Tibial nerve (tissue), 4 donors: ENCODE data around the gene C9orf72. TPM values are rescaled to one million over a fixed set of nuclear protein-coding genes. Genes with fewer than 3 reads are reported as not detected.

Experiments
- DNase-seq, 2 donors: peaks; one replicate each; pipeline ENCODE4 v3.0.0-alpha.2; 2019; ENCODE audit warnings: low spot score in 2 of 2
- H3K27ac ChIP-seq, 4 donors: fragments of 200-600 bp; sonication (generic) in 3 of 4; one replicate each; pipeline ENCODE4 v1.5.1; 2017 to 2019; ENCODE audit warnings: mild to moderate bottlenecking in 1 of 4
- H3K27me3 ChIP-seq, 2 donors: fragments of 200-600 bp; sonication (generic) in 1 of 2; one replicate each; pipeline versions ENCODE4 v1.5.1 to v1.6.0; 2017 to 2019
- H3K36me3 ChIP-seq, 3 donors: fragments of 200-600 bp; sonication (generic); one replicate each; pipeline ENCODE4 v1.5.1; 2018 to 2019
- H3K4me1 ChIP-seq, 4 donors: fragments of 200-600 bp; sonication (generic) in 3 of 4; one replicate each; pipeline ENCODE4 v1.5.1; 2017 to 2019
- H3K4me3 ChIP-seq, 4 donors: fragments of 200-600 bp; sonication (generic) in 3 of 4; one replicate each; pipeline ENCODE4 v1.5.1; 2017 to 2019; ENCODE audit warnings: mild to moderate bottlenecking in 1 of 4, moderate library complexity in 1 of 4
- H3K9me3 ChIP-seq, 4 donors: fragments of 200-600 bp; sonication (generic) in 3 of 4; one replicate each; pipeline ENCODE4 v1.5.1; 2017 to 2019
- EP300 ChIP-seq, 2 donors: sonication (generic); formaldehyde crosslinking; IDR thresholded peaks; one replicate each; pipeline ENCODE4 v1.6.1; 2017; ENCODE audit warnings: antibody characterized with exemption in 2 of 2, mild to moderate bottlenecking in 1 of 2
- POLR2A ChIP-seq, 2 donors: fragments of 450-650 bp; IDR thresholded peaks; one replicate each; pipeline ENCODE4 v1.6.1; 2017; ENCODE audit warnings: antibody characterized with exemption in 2 of 2, mild to moderate bottlenecking in 2 of 2, moderate library complexity in 2 of 2
- WGBS, 2 donors: methylation state at CpG; one replicate each; pipeline ENCODE4 v1.1.5; 2018; 5-methylcytosine and 5-hydroxymethylcytosine counted together
- total RNA-seq, 4 donors: library from RNA; depleted of rRNA; stranded (reverse); fragments of >200 nt; gene quantifications; one replicate each; pipeline ENCODE4 v1.1.0, GENCODE V29; 2016
- TF ChIP-seq, protein P1 (sequence below), 5 experiments: fragments of 200-600 bp in 3 of 5; fragments of 450-650 bp in 2 of 5; sonication (generic) in 3 of 5; IDR thresholded peaks; one replicate each; pipeline ENCODE4 v1.5.1; 2016 to 2019; ENCODE audit warnings: antibody characterized with exemption in 5 of 5, mild to moderate bottlenecking in 3 of 5, moderate library complexity in 2 of 5

C9orf72 gene
- total RNA-seq, 4 donors from 2014 or later, result 19.0 to 23.8 (median 20.7) TPM

DNA sequence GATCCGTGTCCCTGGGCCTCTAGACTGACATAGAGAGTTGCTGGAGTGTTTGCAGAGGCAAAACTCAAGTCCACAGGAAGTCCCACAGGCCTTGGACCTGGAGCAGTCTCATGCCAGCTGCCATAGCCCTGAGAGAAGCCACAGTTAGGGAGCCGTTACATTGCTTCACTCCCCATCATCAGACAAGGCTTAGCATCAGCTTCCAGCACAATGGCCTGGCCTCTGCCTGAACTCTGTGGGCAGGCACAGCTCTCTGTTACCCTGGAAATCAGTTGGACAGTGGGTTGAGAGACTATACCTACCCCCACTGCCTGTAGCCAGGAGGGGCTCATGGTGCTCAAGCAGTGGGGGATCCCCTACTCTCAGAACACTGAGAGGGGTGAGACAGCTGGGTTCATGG, 16.2 kb upstream of the C9orf72 start:
- Histone ChIP-seq H3K9me3 (no peaks in the 10 kb centered on the region), H3K4me3 (no peak overlapping the region), H3K27me3 (no peaks in the 10 kb centered on the region), H3K4me1 (no peaks in the 10 kb centered on the region), H3K27ac (no peak overlapping the region), H3K36me3 (no peaks in the 10 kb centered on the region)
- TF ChIP-seq POLR2A (IDR thresholded peaks at IDR 0.05), result no peak
- TF ChIP-seq EP300 (IDR thresholded peaks at IDR 0.05), result no peak
- WGBS, 2 donors, result 67 to 72% methylated on average over 2 of the region's 2 CpGs
- no peak for DNase-seq

DNA sequence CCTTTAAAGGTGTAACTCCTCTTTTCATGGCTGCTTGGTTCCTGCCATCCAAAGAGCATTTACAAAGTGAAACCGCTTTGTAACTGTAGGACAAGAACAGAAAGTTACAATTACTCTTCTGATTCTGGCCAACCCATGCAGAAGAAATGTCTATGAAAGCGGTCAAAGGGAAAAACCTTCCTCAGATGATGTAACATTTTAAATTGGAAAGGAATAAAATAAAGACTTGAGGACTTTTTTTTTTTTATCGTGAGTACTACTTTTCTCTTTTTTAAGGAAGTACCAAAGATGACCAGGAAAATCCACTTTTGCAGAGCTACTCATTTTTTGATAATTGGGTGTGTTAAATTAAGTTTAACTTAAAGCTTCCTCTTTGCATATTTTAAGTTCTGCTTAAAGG, 13.0 kb upstream of the C9orf72 start:
- Histone ChIP-seq H3K27me3 (no peaks in the 10 kb centered on the region), H3K36me3 (no peaks in the 10 kb centered on the region), H3K9me3 (no peaks in the 10 kb centered on the region), H3K27ac (no peak overlapping the region), H3K4me3 (no peak overlapping the region), H3K4me1 (no peaks in the 10 kb centered on the region)
- 77 to 86% methylated on average over 3 of the region's 3 CpGs for WGBS, 2 donors
- DNase-seq, result no peak
- TF ChIP-seq POLR2A (IDR thresholded peaks at IDR 0.05) (no peak), EP300 (IDR thresholded peaks at IDR 0.05) (no peak)
- TF ChIP-seq, protein P1, sequence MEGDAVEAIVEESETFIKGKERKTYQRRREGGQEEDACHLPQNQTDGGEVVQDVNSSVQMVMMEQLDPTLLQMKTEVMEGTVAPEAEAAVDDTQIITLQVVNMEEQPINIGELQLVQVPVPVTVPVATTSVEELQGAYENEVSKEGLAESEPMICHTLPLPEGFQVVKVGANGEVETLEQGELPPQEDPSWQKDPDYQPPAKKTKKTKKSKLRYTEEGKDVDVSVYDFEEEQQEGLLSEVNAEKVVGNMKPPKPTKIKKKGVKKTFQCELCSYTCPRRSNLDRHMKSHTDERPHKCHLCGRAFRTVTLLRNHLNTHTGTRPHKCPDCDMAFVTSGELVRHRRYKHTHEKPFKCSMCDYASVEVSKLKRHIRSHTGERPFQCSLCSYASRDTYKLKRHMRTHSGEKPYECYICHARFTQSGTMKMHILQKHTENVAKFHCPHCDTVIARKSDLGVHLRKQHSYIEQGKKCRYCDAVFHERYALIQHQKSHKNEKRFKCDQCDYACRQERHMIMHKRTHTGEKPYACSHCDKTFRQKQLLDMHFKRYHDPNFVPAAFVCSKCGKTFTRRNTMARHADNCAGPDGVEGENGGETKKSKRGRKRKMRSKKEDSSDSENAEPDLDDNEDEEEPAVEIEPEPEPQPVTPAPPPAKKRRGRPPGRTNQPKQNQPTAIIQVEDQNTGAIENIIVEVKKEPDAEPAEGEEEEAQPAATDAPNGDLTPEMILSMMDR (IDR thresholded peaks at IDR 0.05), result no peak

DNA sequence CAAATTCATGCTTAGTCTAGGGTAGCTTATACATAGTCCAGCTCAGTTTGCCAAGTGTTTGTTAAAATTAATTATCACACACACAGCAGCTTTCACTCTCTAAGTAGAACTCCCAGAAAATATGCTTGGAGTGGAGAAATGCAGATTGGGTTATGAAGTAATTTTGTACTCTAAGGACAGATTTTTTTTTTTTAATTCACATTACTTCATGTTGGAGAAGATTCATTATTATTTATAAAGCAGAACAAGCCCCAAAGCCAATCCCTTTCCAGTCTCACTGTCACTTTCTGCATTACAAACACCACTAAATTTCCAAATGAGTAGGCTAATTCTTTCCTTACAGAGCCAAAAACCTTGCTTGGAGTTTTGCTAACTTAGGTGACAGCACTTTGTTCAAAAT, 11.7 kb upstream of the C9orf72 start:
- DNase-seq, result no peak
- TF ChIP-seq, protein P1 (IDR thresholded peaks at IDR 0.05), result no peak
- TF ChIP-seq POLR2A (IDR thresholded peaks at IDR 0.05) (no peak), EP300 (IDR thresholded peaks at IDR 0.05) (no peak)
- Histone ChIP-seq H3K4me1 (no peaks in the 10 kb centered on the region), H3K4me3 (no peak overlapping the region), H3K36me3 (no peaks in the 10 kb centered on the region), H3K27me3 (no peaks in the 10 kb centered on the region), H3K9me3 (no peaks in the 10 kb centered on the region), H3K27ac (no peak overlapping the region)

DNA sequence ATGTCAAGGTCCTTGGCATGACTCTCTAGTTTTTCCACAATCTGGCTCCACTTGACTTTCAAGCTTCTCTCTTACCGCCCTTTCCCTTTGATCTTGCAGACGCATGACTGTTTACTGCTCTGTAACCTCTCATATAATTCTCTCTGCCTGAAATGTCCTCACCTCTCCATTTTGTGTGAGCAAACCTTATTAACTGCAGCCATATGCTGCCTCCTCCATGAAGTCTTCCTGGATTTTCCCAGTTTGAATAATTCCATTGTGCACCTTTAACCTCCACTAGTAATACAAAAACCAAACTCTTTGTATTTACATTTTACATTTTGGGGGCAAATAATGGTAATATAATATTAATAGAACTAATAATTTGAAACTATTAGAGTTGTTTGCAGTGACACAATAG, 9.5 kb upstream of the C9orf72 start:
- TF ChIP-seq, protein P1 (IDR thresholded peaks at IDR 0.05), result no peak
- TF ChIP-seq EP300 (IDR thresholded peaks at IDR 0.05), result no peak
- no peak for TF ChIP-seq POLR2A (IDR thresholded peaks at IDR 0.05)
- H3K27me3 ChIP-seq, result no peaks in the 10 kb centered on the region
- H3K4me1 ChIP-seq, result no peaks in the 10 kb centered on the region
- no peak for DNase-seq
- 68 to 76% methylated on average over 2 of the region's 2 CpGs for WGBS, 2 donors
- H3K36me3 ChIP-seq, result no peaks in the 10 kb centered on the region
- H3K4me3 ChIP-seq, result no peak overlapping the region
- H3K27ac ChIP-seq, result no peak overlapping the region
- H3K9me3 ChIP-seq, result peaks cover 0 to 11% (median 0%) of the 10 kb centered on the region in 4 donors

DNA sequence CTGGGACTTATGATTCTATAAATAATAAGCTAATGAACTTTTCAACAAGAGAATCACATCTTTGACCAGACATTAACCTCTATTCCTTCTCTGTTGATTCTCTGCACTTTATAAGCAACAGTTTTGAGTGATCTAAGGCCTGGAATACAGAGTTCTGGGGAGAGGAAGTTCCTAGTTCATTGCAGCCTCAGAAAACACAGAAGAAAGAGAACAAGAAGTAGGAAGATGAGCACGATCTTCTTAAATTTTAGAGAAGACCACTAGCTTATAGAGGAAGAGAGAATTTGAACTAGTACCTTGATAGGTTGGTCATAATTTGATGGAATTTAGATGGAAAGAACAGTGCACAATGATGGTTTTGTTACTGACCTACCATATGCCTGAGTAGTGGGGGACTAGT, 8.5 kb upstream of the C9orf72 start:
- TF ChIP-seq, protein P1 (IDR thresholded peaks at IDR 0.05), result no peak
- TF ChIP-seq POLR2A (IDR thresholded peaks at IDR 0.05), result no peak
- no peak for TF ChIP-seq EP300 (IDR thresholded peaks at IDR 0.05)
- 86% methylated on average over 1 of the region's 1 CpG for WGBS, 2 donors
- no peaks in the 10 kb centered on the region for H3K36me3 ChIP-seq

More for the DNA sequence above, 8.5 kb upstream of the C9orf72 start:
- H3K4me1 ChIP-seq, result no peaks in the 10 kb centered on the region
- H3K27me3 ChIP-seq, result no peaks in the 10 kb centered on the region
- H3K4me3 ChIP-seq, result no peak overlapping the region
- H3K9me3 ChIP-seq, result peaks cover 0 to 11% (median 0%) of the 10 kb centered on the region in 4 donors
- DNase-seq, result no peak
- H3K27ac ChIP-seq, result no peak overlapping the region
